GM10266 (cell line): ENCODE measurements around the gene SHKBP1.

ENCODE experiments used
- DNase-seq: peaks from one replicate; pipeline ENCODE4 v3.0.0; 2012; ENCODE audit errors: extremely low spot score
- TF ChIP-seq, protein P1 (sequence below): IDR thresholded peaks from 2 replicates; pipeline ENCODE4 v1.5.1; 2012; ENCODE audit warnings: mild to moderate bottlenecking, low read depth; ENCODE audit not compliant: control insufficient read depth, insufficient read depth; ENCODE audit errors: missing control alignments

SHKBP1 gene

DNA sequence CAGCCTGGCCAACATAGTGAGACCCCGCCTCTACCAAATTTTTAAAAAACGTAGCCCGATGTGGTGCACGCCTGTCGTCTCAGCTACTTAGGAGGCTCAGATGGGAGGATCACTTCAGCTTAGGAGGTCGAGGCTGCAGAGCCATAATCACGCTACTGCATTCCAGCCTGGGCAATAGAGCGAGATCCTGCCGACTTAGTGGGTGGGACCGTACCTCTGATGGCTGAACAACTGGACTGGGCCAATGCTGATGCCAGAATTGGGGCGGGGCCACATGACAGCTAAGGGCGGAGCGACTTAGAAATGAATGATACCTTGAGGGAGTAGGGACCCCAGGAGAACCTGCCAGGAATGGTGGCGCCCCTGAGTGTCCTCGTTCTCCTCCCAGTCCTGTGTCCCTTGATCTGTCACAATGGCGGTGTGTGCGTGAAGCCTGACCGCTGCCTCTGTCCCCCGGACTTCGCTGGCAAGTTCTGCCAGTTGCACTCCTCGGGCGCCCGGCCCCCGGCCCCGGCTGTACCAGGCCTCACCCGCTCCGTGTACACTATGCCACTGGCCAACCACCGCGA, 28.1 kb downstream of the SHKBP1 start:
- TF ChIP-seq, protein P1, sequence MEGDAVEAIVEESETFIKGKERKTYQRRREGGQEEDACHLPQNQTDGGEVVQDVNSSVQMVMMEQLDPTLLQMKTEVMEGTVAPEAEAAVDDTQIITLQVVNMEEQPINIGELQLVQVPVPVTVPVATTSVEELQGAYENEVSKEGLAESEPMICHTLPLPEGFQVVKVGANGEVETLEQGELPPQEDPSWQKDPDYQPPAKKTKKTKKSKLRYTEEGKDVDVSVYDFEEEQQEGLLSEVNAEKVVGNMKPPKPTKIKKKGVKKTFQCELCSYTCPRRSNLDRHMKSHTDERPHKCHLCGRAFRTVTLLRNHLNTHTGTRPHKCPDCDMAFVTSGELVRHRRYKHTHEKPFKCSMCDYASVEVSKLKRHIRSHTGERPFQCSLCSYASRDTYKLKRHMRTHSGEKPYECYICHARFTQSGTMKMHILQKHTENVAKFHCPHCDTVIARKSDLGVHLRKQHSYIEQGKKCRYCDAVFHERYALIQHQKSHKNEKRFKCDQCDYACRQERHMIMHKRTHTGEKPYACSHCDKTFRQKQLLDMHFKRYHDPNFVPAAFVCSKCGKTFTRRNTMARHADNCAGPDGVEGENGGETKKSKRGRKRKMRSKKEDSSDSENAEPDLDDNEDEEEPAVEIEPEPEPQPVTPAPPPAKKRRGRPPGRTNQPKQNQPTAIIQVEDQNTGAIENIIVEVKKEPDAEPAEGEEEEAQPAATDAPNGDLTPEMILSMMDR: no peak
- DNase-seq: no peak

- DNase-seq: peak; percentile 85
- TF ChIP-seq, protein P1: peak; percentile 54
These were observed 28.7 kb downstream of the SHKBP1 start for GRCh38 chr19:40605216-40605971.

DNA sequence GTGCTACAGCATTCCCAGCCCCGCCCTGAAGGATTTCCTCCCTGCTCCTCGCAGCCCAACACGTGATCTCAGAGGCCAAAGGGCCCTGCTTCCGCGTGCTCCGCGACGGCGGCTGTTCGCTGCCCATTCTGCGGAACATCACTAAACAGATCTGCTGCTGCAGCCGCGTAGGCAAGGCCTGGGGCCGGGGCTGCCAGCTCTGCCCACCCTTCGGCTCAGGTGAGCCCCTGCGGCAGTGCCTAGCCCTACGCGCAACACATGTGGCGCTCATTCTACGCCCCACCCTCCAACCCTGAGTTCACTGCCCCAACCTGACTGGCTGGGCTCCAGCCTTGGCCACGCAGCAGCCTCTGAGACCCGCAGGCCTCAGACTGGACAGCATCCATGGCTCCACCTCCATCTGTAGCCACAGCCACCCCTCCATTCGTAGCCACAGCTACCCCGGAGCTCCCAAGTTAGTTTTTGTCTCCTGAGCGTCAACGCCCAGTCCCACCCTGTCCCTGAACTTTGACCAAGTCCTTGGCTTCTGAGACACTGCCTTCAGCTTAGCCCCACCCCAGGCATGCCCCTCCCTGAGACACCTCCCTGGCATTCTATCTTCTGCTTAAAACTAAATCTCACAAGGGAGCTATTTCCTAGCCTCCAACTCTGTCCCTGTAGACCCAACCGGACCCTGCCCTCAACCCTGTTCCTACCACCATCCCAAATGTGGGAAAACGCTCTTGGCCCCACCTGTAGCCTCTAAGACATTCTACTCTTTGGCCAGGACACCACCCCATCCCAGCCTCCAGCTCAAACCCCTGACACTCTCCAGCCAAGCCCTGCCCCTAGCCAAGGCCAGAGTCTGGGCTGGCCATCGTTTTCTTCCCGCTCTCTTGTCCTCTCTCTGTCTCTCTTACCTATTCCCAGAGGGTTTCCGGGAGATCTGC, 30.9 kb downstream of the SHKBP1 start:
- TF ChIP-seq, protein P1: no peak
- no peak for DNase-seq

GRCh38 chr19:40608240-40608621, 31.6 kb downstream of the SHKBP1 start:
- no peak for DNase-seq
- TF ChIP-seq, protein P1: no peak

DNA sequence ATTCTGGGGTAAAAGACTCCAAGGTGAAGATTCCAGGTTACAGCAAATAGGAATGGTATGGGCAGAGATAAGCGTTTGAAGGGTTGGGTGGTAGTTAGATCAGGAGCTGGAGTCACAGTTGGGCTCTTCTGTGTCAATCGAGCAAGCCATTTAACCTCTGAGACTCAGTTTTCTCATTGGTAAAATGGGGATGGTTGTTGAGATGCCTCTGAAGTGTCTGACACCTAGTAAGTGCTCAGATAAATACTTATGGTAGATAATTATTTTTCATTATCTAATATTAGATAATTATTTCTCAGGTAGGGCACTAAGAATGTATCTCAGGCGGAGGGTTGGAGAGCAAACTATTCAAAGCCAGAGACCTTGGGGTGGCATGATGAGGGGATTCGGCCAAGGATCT, 32.3 kb downstream of the SHKBP1 start:
- no peak for DNase-seq
- TF ChIP-seq, protein P1: no peak

GRCh38 chr19:40609561-40610395, 33.1 kb downstream of the SHKBP1 start:
- peak; percentile 98 for DNase-seq
- TF ChIP-seq, protein P1: no peak
